HepG2 (cell line): ENCODE measurements around the gene SP6. TPM values are rescaled to one million over a fixed set of nuclear protein-coding genes. Genes with fewer than 3 reads are reported as not detected.

Experiments
- ATAC-seq: fragments of 200-7000 bp; cut with Tn5 transposase; 3 replicates; pipeline ENCODE4 v1.9.1; 2020; ENCODE audit warnings: mild to moderate bottlenecking, moderate library complexity
- BruUV-seq: library from RNA; stranded (reverse); fragments of 400-500 nt; replicated peaks from 2 replicates; lab custom pipeline; 2021; lab: Mats Ljungman, UMichigan
- CTCF ChIA-PET: fragments of 300-600 bp; formaldehyde crosslinking; extraction: SDS; loops from one replicate; lab custom pipeline; 2021; ENCODE audit warnings: low total read pairs, inconsistent platforms, low intra/inter-chr PET ratio; lab: Yijun Ruan, JAX
- POLR2A ChIA-PET: fragments of 350-600 bp; sonication (Branson Sonifier 250); formaldehyde crosslinking; loops from one replicate; lab custom pipeline; 2020; ENCODE audit warnings: antibody characterized with exemption, inconsistent platforms; lab: Yijun Ruan, JAX
- DNase-seq: peaks from one replicate; pipeline ENCODE4 v3.0.0-alpha.2; 2015; ENCODE audit warnings: low spot score
- FAIRE-seq: peaks from 3 replicates; lab custom pipeline; 2011; peaks lifted over from hg19 to GRCh38; lab: Jason Lieb, UNC
- H2AFZ ChIP-seq: one replicate; pipeline ENCODE4 v1.6.1; 2011; ENCODE audit warnings: low read length, inconsistent platforms
- H3K27ac ChIP-seq: fragments of 300-600 bp; 3 replicates; pipeline ENCODE4 v1.8.0; 2011; ENCODE audit warnings: mixed run types, mild to moderate bottlenecking, mixed read lengths, low read length, inconsistent platforms; ENCODE audit not compliant: insufficient read depth; ENCODE audit errors: extremely low read length
- H3K27me3 ChIP-seq, 2 experiments: fragments of 200-600 bp in 1 of 2; 2 replicates in 1 of 2; 3 replicates in 1 of 2; pipeline versions ENCODE4 v1.6.0 to v1.8.0; 2011; ENCODE audit warnings: low read length in 2 of 2, mild to moderate bottlenecking in 2 of 2, moderate library complexity in 2 of 2, inconsistent platforms in 1 of 2; ENCODE audit not compliant: insufficient read depth in 2 of 2, control insufficient read depth in 1 of 2
- H3K36me3 ChIP-seq, 2 experiments: fragments of 200-600 bp in 1 of 2; replicated peaks in 1 of 2; 2 replicates in 1 of 2; 3 replicates in 1 of 2; pipeline versions ENCODE4 v1.5.1 to v1.8.0; 2011; ENCODE audit warnings: low read length in 2 of 2, inconsistent platforms in 1 of 2; ENCODE audit not compliant: insufficient read depth in 2 of 2, control insufficient read depth in 1 of 2
- H3K4me1 ChIP-seq: 2 replicates; pipeline ENCODE4 v1.5.1; 2012; ENCODE audit warnings: low read length, inconsistent platforms; ENCODE audit not compliant: insufficient read depth
- H3K4me2 ChIP-seq: 2 replicates; pipeline ENCODE4 v1.6.0; 2011; ENCODE audit warnings: low read depth, low read length, inconsistent platforms
- H3K4me3 ChIP-seq, 3 experiments: fragments of 200-600 bp in 1 of 3; sonication (generic), shearing (Covaris generic) in 1 of 3; replicated peaks in 1 of 3; 2 replicates each; pipeline ENCODE4 v1.5.1; 2011 to 2016; ENCODE audit warnings: low read length in 3 of 3, inconsistent platforms in 2 of 3, low read depth in 2 of 3, mild to moderate bottlenecking in 2 of 3, control low read depth in 1 of 3, mixed read lengths in 1 of 3; ENCODE audit not compliant: insufficient read depth in 1 of 3
- H3K79me2 ChIP-seq: one replicate; pipeline ENCODE4 v1.6.1; 2011; ENCODE audit warnings: low read length, inconsistent platforms; ENCODE audit not compliant: insufficient read depth
- H3K9ac ChIP-seq: 2 replicates; pipeline ENCODE4 v1.6.0; 2011; ENCODE audit warnings: mild to moderate bottlenecking, low read depth, low read length, inconsistent platforms; ENCODE audit not compliant: insufficient read depth
- H3K9me3 ChIP-seq: 2 replicates; pipeline ENCODE4 v1.5.1; 2012; ENCODE audit warnings: mild to moderate bottlenecking, low read length
- H4K20me1 ChIP-seq: 2 replicates; pipeline ENCODE4 v1.6.0; 2011; ENCODE audit warnings: inconsistent platforms, mild to moderate bottlenecking, low read length, moderate library complexity; ENCODE audit not compliant: insufficient read depth
- BCLAF1 ChIP-seq: fragments of 450-650 bp; IDR thresholded peaks from 2 replicates; pipeline ENCODE4 v1.6.1; 2017; ENCODE audit warnings: mild to moderate bottlenecking
- BRF2 ChIP-seq: sonication (generic); formaldehyde crosslinking; IDR thresholded peaks from 2 replicates; pipeline ENCODE4 v1.8.1; 2022; ENCODE audit warnings: mild to moderate bottlenecking, missing genetic modification reagents
- EHMT2 ChIP-seq: fragments of 200-600 bp; sonication (generic); IDR thresholded peaks from 2 replicates; pipeline ENCODE4 v1.7.0; 2017; ENCODE audit warnings: antibody characterized with exemption, low read depth, low read length, borderline replicate concordance
- FOXK1 ChIP-seq: sonication (generic); formaldehyde crosslinking; IDR thresholded peaks from 2 replicates; pipeline ENCODE4 v1.4.0; 2020; ENCODE audit warnings: low read depth, missing genetic modification reagents, borderline replicate concordance
- NFE2L2 ChIP-seq: fragments of 150-350 bp; IDR thresholded peaks from 2 replicates; pipeline ENCODE4 v1.6.1; 2014; ENCODE audit warnings: low read length
- NPAS2 ChIP-seq: sonication (generic); formaldehyde crosslinking; IDR thresholded peaks from 2 replicates; pipeline ENCODE4 v1.8.0; 2022; ENCODE audit warnings: mild to moderate bottlenecking, missing genetic modification reagents, borderline replicate concordance
- NR2F1 ChIP-seq, 2 experiments: fragments of 450-650 bp in 1 of 2; formaldehyde crosslinking in 1 of 2; IDR thresholded peaks; 2 replicates each; pipeline versions ENCODE4 v1.5.0 to v1.6.1; 2016 to 2020; ENCODE audit warnings: mild to moderate bottlenecking in 1 of 2, missing compliant biosample characterization in 1 of 2, missing genetic modification reagents in 1 of 2, moderate library complexity in 1 of 2
- PAWR ChIP-seq: sonication (generic); formaldehyde crosslinking; IDR thresholded peaks from 2 replicates; pipeline ENCODE4 v1.4.0; 2020; ENCODE audit warnings: missing genetic modification reagents, mild to moderate bottlenecking, borderline replicate concordance
- PRDM15 ChIP-seq: sonication (generic); formaldehyde crosslinking; IDR thresholded peaks from 2 replicates; pipeline ENCODE4 v1.4.0; 2020; ENCODE audit warnings: missing genetic modification reagents
- SMAD3 ChIP-seq: sonication (generic); formaldehyde crosslinking; IDR thresholded peaks from 2 replicates; pipeline ENCODE4 v1.4.0; 2020; ENCODE audit warnings: missing genetic modification reagents
- YEATS4 ChIP-seq: sonication (generic); formaldehyde crosslinking; IDR thresholded peaks from 2 replicates; pipeline ENCODE4 v1.4.0; 2020; ENCODE audit warnings: missing genetic modification reagents, borderline replicate concordance
- ZNF138 ChIP-seq: sonication (generic); formaldehyde crosslinking; IDR thresholded peaks from 2 replicates; pipeline ENCODE4 v1.5.0; 2020; ENCODE audit warnings: mild to moderate bottlenecking, low read depth, missing genetic modification reagents
- ZNF17 ChIP-seq: sonication (generic); formaldehyde crosslinking; IDR thresholded peaks from 2 replicates; pipeline ENCODE4 v1.5.0; 2020; ENCODE audit warnings: mild to moderate bottlenecking, missing genetic modification reagents
- ZNF264 ChIP-seq: sonication (generic); formaldehyde crosslinking; IDR thresholded peaks from 2 replicates; pipeline ENCODE4 v1.4.0; 2020; ENCODE audit warnings: missing genetic modification reagents
- ZNF761 ChIP-seq: sonication (generic); formaldehyde crosslinking; conservative IDR thresholded peaks from 2 replicates; pipeline ENCODE4 v1.4.0; 2020; ENCODE audit warnings: mild to moderate bottlenecking, missing genetic modification reagents
- WGBS: methylation state at CpG from one replicate; pipeline ENCODE4 v1.1.6; 2017; ENCODE audit warnings: low lambda C conversion rate; 5-methylcytosine and 5-hydroxymethylcytosine counted together
- in situ Hi-C: cut with HindIII; loops from 2 replicates; pipeline ENCODE4 v1.10.0; 2017; ENCODE audit warnings: low pct_unique_long_range_greater_than_20kb; ENCODE audit not compliant: extremely low pct_ligation_motif_present
- intact Hi-C: fragments of 100-400 bp; cut with micrococcal nuclease; formaldehyde crosslinking; loops from one replicate; pipeline ENCODE4 v1.10.0; 2022; ENCODE audit not compliant: unreplicated experiment
- polyA plus RNA-seq, 8 experiments: library from polyadenylated mRNA; depleted of rRNA in 3 of 8; stranded (reverse) in 7 of 8; unstranded in 1 of 8; fragments of >200 nt; fragmentation: Illumina TruSeq in 4 of 8; extraction: Trizol in 4 of 8; gene quantifications; 2 replicates each; pipeline versions ENCODE4 v1.2.1 to v1.2.3, GENCODE V29; 2011 to 2016; ENCODE audit warnings: low read depth in 4 of 8, missing spikeins in 1 of 8, mixed read lengths in 1 of 8; ENCODE audit not compliant: insufficient read depth in 1 of 8
- total RNA-seq, 5 experiments: library from RNA; depleted of rRNA; stranded (reverse); fragments of >200 nt; fragmentation: Illumina TruSeq; extraction: Trizol; gene quantifications; 2 replicates each; pipeline ENCODE4 v1.2.3, GENCODE V29; 2016; ENCODE audit warnings: low read depth in 1 of 5

SP6 gene
- total and polyA plus RNA-seq, 2 of the 13 experiments (the other 11 are each of a cell fraction or from before 2014, with no cell fraction given), result 0.07 TPM

- no peaks in the 10 kb centered on the region for H3K36me3 ChIP-seq
- no peak overlapping the region for H3K9ac ChIP-seq
- ChIA-PET CTCF (no interaction called here), POLR2A (no interaction called here)
- intact Hi-C loops (no loop called here), in situ Hi-C loops (no loop called here)
- peaks cover 5 to 26% of the 10 kb centered on the region in 2 experiments for H3K27me3 ChIP-seq
- H3K4me3 ChIP-seq, result no peak overlapping the region
- DNase-seq (no peak), ATAC-seq (no peak), FAIRE-seq (no peak)
- WGBS, result 47% methylated on average over 11 of the region's 11 CpGs
- no peaks in the 10 kb centered on the region for H4K20me1 ChIP-seq
- no peak overlapping the region for H3K27ac ChIP-seq
- H3K79me2 ChIP-seq, result no peaks in the 10 kb centered on the region
- peaks cover 3% of the 10 kb centered on the region for H3K4me1 ChIP-seq
- H3K4me2 ChIP-seq, result no peak overlapping the region
- no peaks in the 10 kb centered on the region for H3K9me3 ChIP-seq
- no TSS peak for BruUV-seq
- H2AFZ ChIP-seq, result no peak overlapping the region
- TF ChIP-seq ZNF761, result no peak
- TF ChIP-seq PRDM15, result no peak
- TF ChIP-seq NPAS2 (CRISPR knock-in tag), result no peak
- no peak for TF ChIP-seq ZNF138 (CRISPR knock-in tag)
- no peak for TF ChIP-seq EHMT2
- TF ChIP-seq BCLAF1, result no peak
- no peak for TF ChIP-seq YEATS4 (CRISPR knock-in tag)
- no peak for TF ChIP-seq NR2F1 (CRISPR knock-in tag; IDR thresholded peaks at IDR 0.05)
- no peak for TF ChIP-seq PAWR (CRISPR knock-in tag)
- no peak for TF ChIP-seq ZNF17 (CRISPR knock-in tag)
- TF ChIP-seq NFE2L2, result no peak
- no peak for TF ChIP-seq ZNF264 (CRISPR knock-in tag)
- no peak for TF ChIP-seq SMAD3
- no peak for TF ChIP-seq FOXK1 (CRISPR knock-in tag)
- TF ChIP-seq BRF2 (CRISPR knock-in tag), result no peak
These were observed 17.0 kb upstream of the SP6 start for GRCh38 chr17:47867813-47868533.
